Activated CD8-positive, alpha-beta T cell treated with anti-CD3 and anti-CD28 coated beads for 36 hours (primary cell): Measurements from ENCODE around the gene UBE2V1. TPM values are rescaled to one million over a fixed set of nuclear protein-coding genes. Genes with fewer than 3 reads are reported as not detected.
"Not testable (repeated sequence)": the region's sequence is repeated elsewhere in the genome, so short reads cannot be mapped to it uniquely, and the experiment has no call there.

Experiments used
- ATAC-seq: fragments of 200-7000 bp; cut with Tn5 transposase; one replicate; pipeline ENCODE4 v1.10.0; 2021; ENCODE audit warnings: mild to moderate bottlenecking, moderate library complexity
- CTCF ChIA-PET: fragments of 350-600 bp; sonication (Branson Sonifier 250); formaldehyde crosslinking; loops from one replicate; lab custom pipeline; 2021; ENCODE audit warnings: antibody characterized with exemption; lab: Charles Lee
- POLR2A ChIA-PET: fragments of 350-600 bp; sonication (Branson Sonifier 250); formaldehyde crosslinking; loops from one replicate; lab custom pipeline; 2021; ENCODE audit warnings: antibody characterized with exemption; lab: Charles Lee
- DNase-seq: peaks from one replicate; pipeline ENCODE4 v3.0.0-alpha.2; 2020
- H3K27ac Mint-ChIP-seq: one replicate; pipeline ENCODE4 v1.8.0; 2021; ENCODE audit warnings: mild to moderate bottlenecking, mixed read lengths
- H3K27me3 Mint-ChIP-seq: one replicate; pipeline ENCODE4 v1.8.0; 2021; ENCODE audit warnings: mixed read lengths
- H3K36me3 Mint-ChIP-seq: one replicate; pipeline ENCODE4 v1.8.0; 2021; ENCODE audit warnings: low read depth, mixed read lengths
- H3K4me1 Mint-ChIP-seq: one replicate; pipeline ENCODE4 v1.8.0; 2021; ENCODE audit warnings: low read depth, mixed read lengths
- H3K4me3 Mint-ChIP-seq: one replicate; pipeline ENCODE4 v1.8.0; 2021; ENCODE audit warnings: mild to moderate bottlenecking, moderate library complexity, mixed read lengths
- H3K9me3 Mint-ChIP-seq: one replicate; pipeline ENCODE4 v1.8.0; 2021; ENCODE audit warnings: mixed read lengths
- intact Hi-C: fragments of 100-400 bp; cut with micrococcal nuclease; formaldehyde crosslinking; loops from one replicate; pipeline ENCODE4 v1.10.0; 2022
- total RNA-seq, 2 experiments: library from RNA; stranded (reverse); gene quantifications; one replicate each; pipeline ENCODE4 v1.2.3, GENCODE V29; 2021
- TF ChIP-seq, protein P1 (sequence below): fragments of 200-600 bp; IDR thresholded peaks from one replicate; pipeline ENCODE4 v1.8.0; 2022; ENCODE audit warnings: antibody characterized with exemption, mild to moderate bottlenecking

The UBE2V1 gene
- total RNA-seq, 2 experiments from 2014 or later = 112 to 151 TPM

GRCh38 chr20:50108556-50109235 lies 4.3 kb downstream of the UBE2V1 start:
- Mint-ChIP-seq H3K27me3 (no peaks in the 10 kb centered on the region), H3K4me3 (no peak overlapping the region), H3K27ac (peak overlapping the region; percentile 44), H3K36me3 (peaks cover 60% of the 10 kb centered on the region), H3K9me3 (peaks cover 2% of the 10 kb centered on the region), H3K4me1 (peaks cover 73% of the 10 kb centered on the region)
- POLR2A ChIA-PET = interaction anchor here (0.6 to 5.3 kb wide), 3 partner anchors 10 to 45 kb away, joined by 3 to 42 read pairs (median 4); partner anchors contain the start of gene PEDS1
- TF ChIP-seq, protein P1, sequence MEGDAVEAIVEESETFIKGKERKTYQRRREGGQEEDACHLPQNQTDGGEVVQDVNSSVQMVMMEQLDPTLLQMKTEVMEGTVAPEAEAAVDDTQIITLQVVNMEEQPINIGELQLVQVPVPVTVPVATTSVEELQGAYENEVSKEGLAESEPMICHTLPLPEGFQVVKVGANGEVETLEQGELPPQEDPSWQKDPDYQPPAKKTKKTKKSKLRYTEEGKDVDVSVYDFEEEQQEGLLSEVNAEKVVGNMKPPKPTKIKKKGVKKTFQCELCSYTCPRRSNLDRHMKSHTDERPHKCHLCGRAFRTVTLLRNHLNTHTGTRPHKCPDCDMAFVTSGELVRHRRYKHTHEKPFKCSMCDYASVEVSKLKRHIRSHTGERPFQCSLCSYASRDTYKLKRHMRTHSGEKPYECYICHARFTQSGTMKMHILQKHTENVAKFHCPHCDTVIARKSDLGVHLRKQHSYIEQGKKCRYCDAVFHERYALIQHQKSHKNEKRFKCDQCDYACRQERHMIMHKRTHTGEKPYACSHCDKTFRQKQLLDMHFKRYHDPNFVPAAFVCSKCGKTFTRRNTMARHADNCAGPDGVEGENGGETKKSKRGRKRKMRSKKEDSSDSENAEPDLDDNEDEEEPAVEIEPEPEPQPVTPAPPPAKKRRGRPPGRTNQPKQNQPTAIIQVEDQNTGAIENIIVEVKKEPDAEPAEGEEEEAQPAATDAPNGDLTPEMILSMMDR = no peak
- CTCF ChIA-PET = interaction anchor here (0.6 to 6.7 kb wide), 5 partner anchors 12 to 70 kb away, joined by 3 to 30 read pairs (median 4); no protein-coding TSS in a partner anchor
- intact Hi-C loops = no loop called here
- ATAC-seq (no peak), DNase-seq (no peak)

- DNase-seq = no peak
- no peaks in the 10 kb centered on the region for H3K27me3 Mint-ChIP-seq
- CTCF ChIA-PET = interaction anchor here (0.6 to 6.7 kb wide), 6 partner anchors 11 to 70 kb away, joined by 3 to 30 read pairs (median 4); no protein-coding TSS in a partner anchor
- POLR2A ChIA-PET = interaction anchor here (0.6 to 5.3 kb wide), 2 partner anchors 9 to 24 kb away, joined by 3 to 42 read pairs; no protein-coding TSS in a partner anchor
- peaks cover 73% of the 10 kb centered on the region for H3K4me1 Mint-ChIP-seq
- peaks cover 64% of the 10 kb centered on the region for H3K36me3 Mint-ChIP-seq
- TF ChIP-seq, protein P1 = no peak
- ATAC-seq = no peak
- H3K4me3 Mint-ChIP-seq = no peak overlapping the region
- peaks cover 2% of the 10 kb centered on the region for H3K9me3 Mint-ChIP-seq
- intact Hi-C loops = no loop called here
- H3K27ac Mint-ChIP-seq = peak overlapping the region; percentile 44
Measured at GRCh38 chr20:50107796-50108331, 5.1 kb downstream of the UBE2V1 start.

DNA sequence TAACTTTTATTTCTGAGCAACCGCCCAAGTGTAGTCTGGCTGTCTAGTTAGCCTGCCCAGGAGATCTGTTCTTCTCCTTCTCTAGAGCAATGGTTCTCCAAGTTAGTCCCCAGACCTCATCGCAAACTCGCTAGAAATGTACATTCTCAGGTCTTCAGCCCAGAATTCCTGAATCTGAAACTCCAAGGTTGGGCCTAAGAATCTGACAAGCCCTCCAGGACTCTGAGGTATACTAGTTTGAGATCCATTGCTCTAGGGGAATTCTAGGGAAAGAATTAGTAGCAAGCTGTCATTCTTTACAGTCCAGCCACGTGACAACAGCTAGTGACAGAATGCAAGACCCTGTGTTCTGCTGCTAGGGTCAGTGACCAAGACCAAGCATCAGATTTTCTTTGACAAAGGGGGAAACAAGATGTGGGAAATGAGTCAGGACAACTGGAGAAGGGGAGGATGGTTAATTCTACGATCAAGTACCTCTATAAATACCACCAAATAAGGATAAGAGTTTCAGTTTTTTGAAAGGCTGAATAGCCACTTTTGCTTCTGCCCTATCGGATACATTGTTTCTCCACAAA lies 5.8 kb downstream of the UBE2V1 start:
- Mint-ChIP-seq H3K4me1 (peaks cover 76% of the 10 kb centered on the region), H3K36me3 (peaks cover 66% of the 10 kb centered on the region), H3K9me3 (peaks cover 2% of the 10 kb centered on the region), H3K27ac (peak overlapping the region; percentile 48), H3K27me3 (no peaks in the 10 kb centered on the region), H3K4me3 (no peak overlapping the region)
- DNase-seq = no peak
- TF ChIP-seq, protein P1 = no peak
- POLR2A ChIA-PET = interaction anchor here (1.1 to 5.3 kb wide), 2 partner anchors 9 to 52 kb away, joined by 3 to 42 read pairs; no protein-coding TSS in a partner anchor
- CTCF ChIA-PET = interaction anchor here (0.6 to 6.7 kb wide), 6 partner anchors 10 to 129 kb away, joined by 3 to 30 read pairs (median 7); no protein-coding TSS in a partner anchor
- no peak for ATAC-seq
- intact Hi-C loops = no loop called here

- ATAC-seq, intact Hi-C loops, H3K9me3 Mint-ChIP-seq, DNase-seq, H3K27ac Mint-ChIP-seq, H3K4me3 Mint-ChIP-seq, H3K27me3 Mint-ChIP-seq: not testable (repeated sequence)
- H3K4me1 Mint-ChIP-seq = peaks cover 76% of the 10 kb centered on the region
- CTCF ChIA-PET = interaction anchor here (1.3 to 6.7 kb wide), 5 partner anchors 9 to 128 kb away, joined by 3 to 30 read pairs (median 10); no protein-coding TSS in a partner anchor
- POLR2A ChIA-PET = interaction anchor here (1.1 to 1.2 kb wide), 2 partner anchors 9 to 53 kb away, joined by 3 read pairs; no protein-coding TSS in a partner anchor
- H3K36me3 Mint-ChIP-seq = peaks cover 66% of the 10 kb centered on the region
Measured at GRCh38 chr20:50106669-50107068, 6.3 kb downstream of the UBE2V1 start.

GRCh38 chr20:50103464-50104107 lies 9.4 kb downstream of the UBE2V1 start:
- Mint-ChIP-seq H3K4me1 (peaks cover 62% of the 10 kb centered on the region), H3K36me3 (peaks cover 48% of the 10 kb centered on the region), H3K27ac (peak overlapping the region; percentile 0)
- H3K27me3 Mint-ChIP-seq, H3K4me3 Mint-ChIP-seq, intact Hi-C loops, H3K9me3 Mint-ChIP-seq: not testable (repeated sequence)
- ChIA-PET CTCF (interaction anchor here (0.7 to 3.1 kb wide), 8 partner anchors 9 to 125 kb away, joined by 3 to 16 read pairs (median 4); partner anchors contain the start of gene UBE2V1), POLR2A (interaction anchor here (0.6 to 1.9 kb wide), 3 partner anchors 8 to 111 kb away, joined by 3 to 6 read pairs (median 3); no protein-coding TSS in a partner anchor)
- ATAC-seq (peak; percentile 82), DNase-seq (peak; percentile 69)

- Mint-ChIP-seq H3K27ac (peak overlapping the region; percentile 46), H3K4me1 (peaks cover 58% of the 10 kb centered on the region), H3K36me3 (peaks cover 40% of the 10 kb centered on the region)
- H3K9me3 Mint-ChIP-seq, DNase-seq, H3K27me3 Mint-ChIP-seq, ATAC-seq, intact Hi-C loops, H3K4me3 Mint-ChIP-seq: not testable (repeated sequence)
- ChIA-PET CTCF (interaction anchor here (1.1 to 3.1 kb wide), 5 partner anchors 8 to 123 kb away, joined by 3 to 16 read pairs (median 4); partner anchors contain the start of gene UBE2V1), POLR2A (interaction anchor here (1.2 to 1.9 kb wide), 2 partner anchors 9 to 10 kb away, joined by 5 to 6 read pairs; no protein-coding TSS in a partner anchor)
Measured at GRCh38 chr20:50102551-50102950, 10.4 kb downstream of the UBE2V1 start.
